Lower leg skin (tissue), 3 donors: ENCODE results near the gene DRICH1.
"Not testable (repeated sequence)": the region's sequence is repeated elsewhere in the genome, so short reads cannot be mapped to it uniquely, and the experiment has no call there.

Source experiments
- CTCF ChIP-seq, 3 donors: fragments of 450-650 bp; IDR thresholded peaks; one replicate each; pipeline ENCODE4 v1.5.1; 2016; ENCODE audit warnings: antibody characterized with exemption in 3 of 3, mild to moderate bottlenecking in 3 of 3, moderate library complexity in 2 of 3
- POLR2A ChIP-seq, 2 donors: fragments of 450-650 bp; IDR thresholded peaks; one replicate each; pipeline ENCODE4 v1.6.1; 2016 to 2017; ENCODE audit warnings: antibody characterized with exemption in 2 of 2, mild to moderate bottlenecking in 1 of 2, moderate library complexity in 1 of 2

- TF ChIP-seq CTCF, POLR2A (IDR thresholded peaks at IDR 0.05): not testable (repeated sequence)
Observed at GRCh38 chr22:23628056-23628743, 3.9 kb downstream of the DRICH1 start.
